Limb (tissue), 2 donors: ENCODE measurements around the gene TBCD.
A peak's percentile ranks its signal among the peaks of the same experiment; 100 is the strongest.

ENCODE experiments used
- DNase-seq, 2 donors: peaks; one replicate each; pipeline ENCODE4 v3.0.0-alpha.2; 2016; ENCODE audit errors: extremely low spot score in 2 of 2

Gene TBCD

GRCh38 chr17:82921426-82921825, 169.6 kb downstream of the TBCD start:
- DNase-seq: no peak

- DNase-seq: no peak
Measured at GRCh38 chr17:82922646-82923045, 170.8 kb downstream of the TBCD start.

GRCh38 chr17:82923366-82924113, 171.7 kb downstream of the TBCD start:
- DNase-seq: no peak

GRCh38 chr17:82924214-82924613, 172.3 kb downstream of the TBCD start:
- no peak for DNase-seq

- no peak for DNase-seq
Measured at GRCh38 chr17:82924812-82925211, 172.9 kb downstream of the TBCD start.

DNA sequence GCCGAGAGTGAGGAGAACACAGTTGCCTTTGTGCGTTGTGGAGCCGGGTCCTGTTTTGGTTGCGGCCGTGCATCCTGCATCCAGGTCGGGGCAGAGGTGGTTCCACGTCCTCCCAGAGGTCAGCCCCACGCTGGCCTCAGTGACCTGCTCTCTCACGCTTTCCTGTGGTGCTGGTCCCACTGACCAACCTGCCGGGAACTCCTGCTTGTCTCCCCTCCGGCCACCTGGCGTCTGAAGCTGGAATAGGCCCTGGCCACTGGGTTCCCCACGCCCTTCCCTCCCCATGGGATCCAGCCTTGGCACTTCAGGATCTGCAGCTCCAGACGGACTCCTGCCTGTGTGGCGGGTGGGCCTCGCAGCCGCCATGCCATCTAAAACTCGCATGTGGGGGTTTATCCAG, 173.5 kb downstream of the TBCD start:
- DNase-seq: no peak

GRCh38 chr17:82926081-82926480, 174.2 kb downstream of the TBCD start:
- no peak for DNase-seq

DNA sequence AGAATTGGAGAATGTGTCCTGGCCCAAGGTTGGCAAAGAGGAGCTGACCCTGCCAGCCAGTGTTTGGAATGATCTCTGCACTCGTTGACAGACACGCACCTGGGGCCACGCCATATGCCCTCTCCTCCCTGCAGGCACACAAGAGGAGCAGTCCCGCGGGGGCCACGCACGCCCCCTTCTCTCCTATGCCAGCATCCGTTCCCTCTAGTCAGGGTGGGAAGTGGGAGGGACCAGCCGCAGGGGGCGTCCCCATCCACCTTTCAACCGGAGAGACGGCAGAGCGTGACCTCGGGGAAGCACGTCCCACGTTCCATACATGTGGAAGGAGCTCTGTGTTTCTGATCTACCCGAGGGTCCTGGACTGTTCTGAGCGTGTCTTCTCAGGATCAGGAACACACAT, 174.9 kb downstream of the TBCD start:
- no peak for DNase-seq

DNA sequence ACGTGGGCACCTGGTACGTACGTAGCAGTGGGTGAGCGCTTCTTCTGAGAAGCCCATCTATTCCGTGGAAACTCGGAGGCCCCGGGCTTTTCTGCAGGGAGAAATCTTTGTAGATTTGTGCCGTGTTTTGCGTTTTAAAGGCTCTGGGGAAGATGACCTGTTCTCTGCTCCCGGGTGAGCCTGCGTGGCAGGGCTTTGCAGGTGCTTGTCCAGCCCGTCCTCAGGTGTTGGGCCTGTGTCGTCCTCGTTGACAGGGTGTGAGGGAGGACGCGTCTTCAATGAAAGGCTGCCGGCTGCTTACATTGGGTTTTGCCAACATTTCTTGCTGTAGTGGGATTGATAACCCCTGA, 175.4 kb downstream of the TBCD start:
- DNase-seq: no peak

- DNase-seq: no peak
Measured at GRCh38 chr17:82927661-82928601, 176.1 kb downstream of the TBCD start.

DNA sequence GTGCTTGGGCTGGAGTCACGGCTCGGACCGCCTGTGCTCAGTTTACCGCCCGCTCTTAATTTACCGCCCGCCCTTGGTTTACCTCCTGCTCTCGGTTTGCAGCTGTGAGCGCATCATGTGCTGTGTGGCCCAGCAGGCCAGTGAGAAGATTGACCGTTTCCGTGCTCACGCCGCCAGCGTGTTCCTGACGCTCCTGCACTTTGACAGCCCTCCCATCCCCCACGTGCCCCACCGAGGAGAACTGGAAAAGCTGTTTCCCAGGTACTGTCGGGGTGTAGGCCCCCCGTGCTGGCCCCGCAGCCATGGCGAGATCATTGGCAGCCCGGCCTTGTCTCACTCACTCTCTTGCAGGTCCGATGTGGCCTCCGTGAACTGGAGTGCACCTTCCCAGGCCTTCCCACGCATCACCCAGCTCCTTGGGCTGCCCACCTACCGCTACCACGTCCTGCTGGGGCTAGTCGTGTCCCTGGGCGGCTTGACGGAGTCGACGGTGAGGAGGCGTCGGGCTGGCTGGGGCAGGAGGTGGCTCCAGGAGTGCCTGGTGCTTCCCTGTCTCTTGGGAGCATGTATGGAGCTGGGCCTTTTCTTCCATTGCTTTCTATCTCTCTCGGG, 177.3 kb downstream of the TBCD start:
- no peak for DNase-seq

DNA sequence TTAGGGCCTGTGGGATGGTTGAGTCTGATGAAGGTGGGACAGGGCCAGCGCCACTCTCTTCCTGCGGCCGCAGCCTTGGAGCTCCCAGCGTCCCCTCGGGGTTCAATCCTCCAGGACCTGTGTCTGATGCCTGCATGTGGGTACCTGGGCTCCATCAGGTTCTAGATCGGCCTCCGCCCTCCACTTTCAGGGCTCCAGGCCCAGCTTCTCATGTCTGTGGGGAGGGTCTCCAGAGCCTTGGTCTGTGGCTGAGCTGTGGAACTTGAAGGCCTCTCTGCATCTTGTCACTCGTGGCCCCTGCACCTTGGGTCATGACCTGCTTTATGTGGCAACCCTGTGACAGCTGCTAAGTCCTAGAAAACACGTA, 177.8 kb downstream of the TBCD start:
- DNase-seq: no peak

- DNase-seq: no peak
Measured at GRCh38 chr17:82930043-82930923, 178.4 kb downstream of the TBCD start.

DNA sequence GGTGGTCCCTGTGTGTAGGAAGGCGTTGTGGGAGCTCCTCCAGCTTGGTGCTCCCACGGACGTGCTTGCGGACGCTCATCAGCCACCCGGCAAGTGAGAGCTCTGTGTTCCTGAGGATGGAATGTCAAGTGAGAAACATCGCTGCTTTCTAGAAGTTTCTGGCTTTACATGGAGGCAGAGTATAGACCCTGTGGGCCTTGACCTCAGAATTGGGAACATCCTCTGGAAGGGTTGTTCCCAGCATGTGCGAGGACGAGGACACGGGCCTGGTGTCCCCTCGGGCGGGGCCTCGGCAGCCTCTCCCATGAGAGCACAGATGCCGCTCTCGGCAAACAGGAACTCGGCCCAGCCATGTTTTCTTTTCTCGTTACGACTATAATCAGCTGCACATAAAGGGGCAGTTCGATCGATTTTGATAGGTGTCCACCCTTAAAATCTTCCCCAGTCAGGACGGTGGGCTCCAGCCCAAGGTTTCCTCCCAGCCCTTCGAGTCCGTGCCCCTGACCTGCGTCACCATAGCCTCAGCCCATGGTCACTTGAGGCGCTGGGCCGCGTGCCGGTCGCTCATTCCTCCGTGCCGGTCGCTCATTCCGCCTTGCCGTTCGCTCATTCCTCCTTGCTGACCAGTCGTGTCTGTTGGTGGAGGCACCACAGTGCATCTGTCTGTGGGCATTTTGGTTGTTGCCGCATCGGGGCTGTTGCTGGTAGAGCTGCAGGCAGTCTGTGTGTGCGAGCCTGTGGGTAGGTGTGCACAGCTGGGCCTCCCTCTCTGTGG, 179.2 kb downstream of the TBCD start:
- no peak for DNase-seq

DNA sequence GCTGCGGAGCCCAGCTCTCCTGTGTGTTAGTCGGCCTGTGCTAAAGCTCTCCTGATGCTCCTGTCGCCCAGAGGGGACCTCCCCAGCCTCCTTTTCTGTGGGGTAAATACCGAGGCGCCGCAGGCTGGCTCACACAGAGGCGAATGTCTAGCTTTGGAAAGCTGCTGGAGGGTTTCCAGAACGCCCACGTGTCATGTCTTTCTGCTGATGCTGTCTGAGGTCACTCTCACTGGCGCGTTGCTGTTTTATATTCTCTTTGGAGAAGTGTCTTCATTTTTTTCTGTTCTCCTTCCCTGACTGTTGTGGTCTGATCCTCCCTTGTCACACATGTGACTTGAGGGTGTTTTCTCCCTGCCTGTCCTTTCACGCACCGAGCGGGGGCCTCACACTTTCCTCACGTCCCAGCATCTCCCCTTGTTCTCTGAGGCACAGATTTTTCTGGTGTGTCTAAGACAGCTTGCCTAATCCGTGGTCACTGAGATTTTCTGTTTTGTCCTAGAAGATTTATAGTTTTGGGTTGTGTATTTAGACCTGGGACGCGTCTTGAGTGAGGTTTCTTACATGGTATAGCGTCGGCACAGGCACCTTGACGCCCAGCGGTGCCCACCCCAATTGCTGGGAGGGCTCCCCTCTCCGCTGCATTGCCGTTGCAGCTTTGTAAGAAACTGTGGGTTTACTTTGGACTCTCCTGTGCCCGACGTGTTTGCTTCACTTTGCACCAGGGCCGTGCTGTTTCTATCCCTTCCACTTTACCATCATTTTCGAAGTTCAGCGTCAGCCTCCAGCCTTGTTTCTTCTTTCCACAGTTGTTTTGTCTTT, 180.0 kb downstream of the TBCD start:
- peak in 1 of 2 donors; percentile 3 for DNase-seq

- peak in 1 of 2 donors; percentile 17 for DNase-seq
Measured at GRCh38 chr17:82932518-82933310, 180.8 kb downstream of the TBCD start.

DNA sequence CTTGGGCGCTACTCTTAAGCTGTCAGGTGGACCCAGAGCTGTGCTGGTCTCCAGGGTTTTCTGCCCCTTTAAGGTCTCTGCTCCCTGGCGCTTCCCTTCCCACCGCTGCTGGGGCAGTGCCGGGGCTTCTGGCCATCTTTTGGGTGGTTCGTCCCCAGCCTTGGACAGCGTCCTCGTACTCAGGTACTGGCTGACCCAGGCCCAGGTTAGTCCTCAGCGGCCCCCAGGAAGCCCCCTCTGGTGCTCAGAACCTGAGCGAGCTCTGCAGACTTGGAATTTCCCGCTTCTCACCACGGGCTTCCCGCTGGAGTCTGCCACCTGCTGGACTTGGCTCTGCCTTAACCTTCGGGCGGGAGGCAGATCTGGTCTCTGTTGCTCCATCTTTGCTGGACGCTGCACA, 182.0 kb downstream of the TBCD start:
- peak in 1 of 2 donors; percentile 28 for DNase-seq

DNA sequence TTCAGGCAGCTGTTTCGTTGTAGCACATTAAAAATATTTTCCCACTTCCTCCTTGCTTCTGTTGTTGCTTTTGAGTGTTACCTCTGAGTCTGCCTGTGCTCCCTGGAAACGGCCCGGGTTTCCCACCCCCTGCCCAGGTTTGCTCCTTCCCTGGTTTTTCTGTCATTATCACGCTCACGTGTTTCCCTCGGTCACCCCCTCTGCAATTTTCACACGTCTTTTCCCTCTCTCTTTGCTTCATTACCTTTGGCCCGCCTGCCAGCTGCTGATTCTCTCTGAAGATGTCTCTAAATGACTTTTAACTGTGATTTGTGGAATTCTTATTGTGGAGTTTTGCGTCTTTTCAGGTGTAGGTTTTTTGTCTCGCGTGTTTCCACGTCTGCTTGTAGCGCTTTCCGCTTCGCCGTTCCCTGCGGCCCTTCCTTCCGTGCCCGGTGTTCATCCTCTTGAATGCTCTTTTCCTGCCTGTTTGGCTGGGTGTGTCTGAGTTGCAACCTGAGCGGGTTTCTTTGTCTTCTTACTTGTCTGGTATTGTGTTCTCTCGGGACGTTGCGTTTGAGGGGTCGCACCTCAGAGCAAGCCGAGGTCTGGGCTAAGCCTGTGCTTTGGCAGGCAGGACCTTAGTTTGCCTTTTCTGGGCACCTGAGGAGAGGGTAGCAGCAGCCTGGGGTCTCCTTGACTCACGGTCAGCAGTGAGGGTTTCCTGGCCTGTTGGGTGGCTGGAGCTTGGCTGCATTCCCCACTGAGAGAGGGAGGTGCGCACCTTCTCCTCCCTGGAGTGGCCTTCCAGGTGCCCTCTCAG, 184.3 kb downstream of the TBCD start:
- peak in 1 of 2 donors; percentile 23 for DNase-seq
